GM21737 (cell line): ENCODE results near the gene C14orf39.

Experiments used
- ATAC-seq: cut with Tn5 transposase; IDR thresholded peaks from one replicate; pipeline ENCODE4 v1.9.1; 2021; ENCODE audit warnings: mild to moderate bottlenecking, moderate library complexity; ENCODE audit not compliant: unreplicated experiment

C14orf39 gene, protein sequence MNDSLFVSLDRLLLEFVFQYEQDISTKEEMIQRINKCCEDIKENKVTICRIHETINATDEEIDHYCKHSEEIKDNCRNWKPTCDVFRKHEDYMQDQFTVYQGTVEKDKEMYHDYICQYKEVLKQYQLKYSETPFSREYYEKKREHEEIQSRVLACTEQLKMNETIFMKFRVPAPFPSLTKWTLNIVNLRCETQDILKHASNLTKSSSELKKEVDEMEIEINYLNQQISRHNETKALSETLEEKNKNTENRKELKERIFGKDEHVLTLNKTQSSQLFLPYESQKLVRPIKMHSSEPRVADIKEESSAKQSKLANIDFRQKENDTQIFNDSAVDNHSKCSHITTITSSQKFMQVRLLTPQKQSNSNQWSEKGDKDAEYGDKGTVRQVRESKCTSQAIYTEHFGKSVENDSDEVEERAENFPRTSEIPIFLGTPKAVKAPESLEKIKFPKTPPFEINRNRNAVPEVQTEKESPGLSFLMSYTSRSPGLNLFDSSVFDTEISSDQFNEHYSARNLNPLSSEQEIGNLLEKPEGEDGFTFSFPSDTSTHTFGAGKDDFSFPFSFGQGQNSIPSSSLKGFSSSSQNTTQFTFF

DNA sequence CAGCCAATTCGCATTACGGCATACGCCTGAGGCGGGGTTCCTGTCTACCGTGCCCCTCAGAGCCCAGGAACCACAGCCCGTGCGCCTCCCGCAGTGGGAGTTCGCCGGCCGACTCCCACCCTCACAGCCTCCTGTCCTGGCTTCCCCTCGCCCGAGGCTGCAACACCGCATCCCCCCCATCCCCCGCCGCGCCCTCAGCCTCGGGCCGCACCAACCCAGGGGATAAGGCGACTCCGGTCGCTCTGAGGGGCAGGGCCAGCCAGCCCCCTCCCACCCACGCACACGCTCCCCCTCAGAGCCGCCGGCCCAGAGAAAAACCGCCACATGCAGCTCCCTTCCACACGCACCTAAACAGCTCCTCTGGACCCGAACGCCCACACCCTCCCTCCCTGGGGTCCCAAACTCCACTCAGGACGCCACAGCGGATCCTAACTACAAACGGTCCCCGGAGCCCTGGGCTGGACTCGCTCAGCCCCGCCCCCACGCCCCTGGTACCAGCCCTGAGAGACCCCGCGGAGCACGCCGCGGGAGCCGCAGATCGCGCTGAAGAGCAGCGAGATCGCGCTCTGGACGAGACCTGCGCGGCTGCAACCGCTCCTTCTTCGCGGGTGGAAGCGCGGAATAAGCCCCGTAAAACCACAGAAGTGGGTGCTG lies at the start of gene C14orf39:
C14orf39 (minus strand) TSS at position 466 of the 654 bp plus-strand sequence. CDS start 985 bp downstream, outside the sequence.
- no peak for ATAC-seq

DNA sequence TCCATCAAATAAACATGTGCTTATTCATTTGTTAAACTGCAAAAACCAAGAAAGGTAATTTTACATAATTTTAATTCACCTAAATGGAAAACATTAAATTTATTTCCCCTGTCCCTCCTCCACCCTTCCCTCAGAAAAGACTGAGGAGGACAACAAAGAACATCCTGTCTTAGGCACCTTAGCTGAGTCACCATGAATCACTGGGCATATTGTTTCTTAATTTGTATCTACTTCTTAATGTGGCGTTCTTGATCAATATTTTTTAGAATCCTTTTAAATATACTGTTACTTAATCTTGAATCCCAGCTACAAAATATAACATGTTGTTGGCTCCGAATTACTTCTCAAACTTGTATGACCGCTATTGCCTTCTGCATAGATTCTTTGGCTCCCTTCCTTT lies 46.6 kb upstream of the C14orf39 start:
- no peak for ATAC-seq

DNA sequence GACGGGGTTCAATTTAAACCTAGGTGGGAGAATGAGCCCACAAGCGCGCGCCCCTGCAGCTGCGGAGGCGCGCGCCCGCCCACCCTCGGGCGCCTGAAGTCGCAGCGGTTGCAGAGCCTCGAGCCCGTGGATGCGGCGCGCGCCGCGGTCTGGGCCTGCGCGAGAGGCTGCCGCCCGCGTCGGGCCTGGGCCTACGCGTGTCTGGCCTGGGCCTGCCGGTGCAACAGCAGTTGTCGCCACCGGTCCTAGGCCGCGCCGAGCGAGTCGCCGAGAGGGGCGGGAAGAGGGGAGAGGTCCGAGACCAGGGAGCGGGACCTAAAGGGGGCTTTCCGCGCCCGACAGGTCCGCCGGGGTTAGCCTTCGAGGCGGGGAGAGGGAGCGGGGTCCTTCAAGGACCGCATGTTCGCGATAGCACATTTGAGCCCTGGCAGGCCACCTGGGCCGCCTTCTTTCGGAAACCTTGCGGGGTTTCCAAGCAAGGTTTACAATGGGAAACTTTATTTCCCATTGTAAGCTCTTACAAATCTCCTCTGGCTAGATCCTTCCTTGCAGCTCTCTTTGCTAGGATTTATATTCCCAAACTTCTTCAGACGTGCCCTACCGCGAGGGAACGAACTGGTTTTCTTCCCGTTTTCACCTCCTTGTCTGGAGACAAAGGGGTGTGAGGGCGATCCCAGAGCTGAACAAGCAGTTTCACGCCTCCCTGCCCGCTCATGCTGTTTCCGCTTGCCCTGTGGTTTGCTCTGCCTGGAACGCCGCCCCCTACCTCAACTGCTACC lies 29.8 kb upstream of the C14orf39 start:
- ATAC-seq = no peak

DNA sequence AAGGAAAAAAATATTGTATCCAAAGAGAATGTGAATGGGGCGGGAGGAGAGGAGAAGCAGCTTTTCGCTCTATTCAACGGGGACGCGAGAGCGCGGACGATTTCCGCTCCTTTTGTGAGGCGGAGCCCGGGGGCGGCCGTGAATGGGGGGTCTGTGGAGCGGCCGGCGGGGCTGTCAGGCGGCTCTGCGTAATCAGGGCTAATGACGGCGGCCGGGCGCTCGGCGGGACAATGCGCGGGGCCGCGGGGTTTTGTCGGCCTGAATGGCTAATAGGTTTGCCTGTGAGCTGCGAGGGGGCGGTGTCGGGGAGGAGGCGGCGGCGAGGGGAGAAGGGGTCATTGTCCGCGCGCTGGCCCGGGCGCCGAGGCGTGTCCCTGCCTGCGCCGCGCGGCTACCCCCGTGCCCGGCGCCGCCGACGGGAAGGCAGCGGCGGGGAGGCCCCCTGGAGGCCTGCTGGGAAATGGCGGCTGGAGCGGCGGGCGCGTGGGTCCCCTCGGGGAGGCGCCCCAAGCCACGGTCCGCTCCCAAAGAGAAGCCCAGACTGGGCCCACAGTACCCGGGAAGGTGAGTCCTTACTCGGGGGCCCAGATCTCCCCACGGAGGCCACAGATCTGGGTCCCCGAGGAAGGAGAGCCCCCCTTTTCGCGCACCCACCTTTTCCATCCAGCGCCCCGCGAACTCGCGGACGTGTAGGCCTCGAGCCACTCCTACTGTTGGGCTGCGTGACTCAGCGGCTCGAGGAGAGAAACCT lies 29.1 kb upstream of the C14orf39 start:
- no peak for ATAC-seq

DNA sequence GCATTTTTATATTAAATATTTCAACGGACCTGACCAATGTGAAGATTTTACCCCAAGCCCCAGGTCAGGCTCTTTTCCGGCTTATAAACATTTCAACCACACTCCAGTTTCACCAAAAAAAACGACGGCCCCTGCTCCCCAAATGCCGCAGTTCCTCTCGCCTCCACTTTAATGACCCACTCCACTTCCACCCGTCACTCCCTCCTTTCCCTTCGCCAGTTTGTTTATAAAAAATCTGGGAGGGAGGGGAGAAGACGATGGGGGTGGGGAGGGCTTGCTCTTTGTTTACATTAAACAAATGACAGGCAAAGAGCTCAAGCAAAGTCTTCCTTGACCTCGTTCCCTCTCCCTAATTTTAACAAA lies 28.5 kb upstream of the C14orf39 start:
- no peak for ATAC-seq

DNA sequence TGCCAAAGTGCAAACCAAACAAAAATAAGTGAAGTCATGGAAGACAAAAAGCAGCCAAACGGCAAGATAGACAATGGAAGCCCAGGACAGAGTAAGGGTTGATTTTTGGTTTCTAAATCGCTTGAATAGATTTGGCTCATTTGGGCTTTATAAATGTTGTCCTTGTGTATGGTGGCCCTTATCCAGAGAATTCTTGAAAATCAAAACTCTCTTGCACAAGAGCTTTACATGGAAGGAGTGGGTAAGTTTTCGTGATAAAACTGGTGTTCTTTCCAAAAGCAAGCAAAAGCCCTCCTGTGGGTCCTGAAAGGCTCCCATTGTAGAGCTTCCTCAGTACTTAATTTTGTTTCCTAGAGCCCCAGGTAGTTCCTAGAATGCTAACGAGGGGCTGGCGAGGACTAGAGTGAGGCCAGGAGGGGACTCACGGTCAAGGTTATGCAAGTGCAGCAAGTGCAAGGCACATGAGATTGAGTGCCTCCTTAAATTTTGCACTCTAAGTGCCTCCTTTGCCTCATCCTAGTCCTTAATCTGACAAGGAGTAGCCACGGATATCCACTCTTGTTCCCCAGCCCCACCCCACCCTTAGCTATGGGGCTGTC lies 27.2 kb upstream of the C14orf39 start:
- ATAC-seq = no peak

DNA sequence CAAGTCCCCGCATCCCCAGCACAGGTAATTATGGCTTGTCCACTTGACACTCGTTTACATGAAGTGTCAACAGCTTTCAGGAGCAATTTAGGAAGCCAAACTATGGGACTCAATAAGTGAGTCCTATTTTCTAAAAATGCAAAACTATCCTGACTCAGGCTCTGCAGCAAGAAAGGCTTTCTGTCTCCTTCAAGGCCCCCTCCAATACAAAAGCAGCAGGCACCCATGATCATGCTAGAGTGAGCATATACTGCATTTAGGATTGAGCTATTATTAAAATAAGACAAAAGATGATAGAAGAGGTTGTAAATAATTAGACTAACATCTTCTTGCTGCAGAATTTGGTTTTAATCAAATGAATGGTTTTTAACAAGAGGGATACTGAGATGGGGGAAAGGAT lies 26.3 kb upstream of the C14orf39 start:
- ATAC-seq = no peak

DNA sequence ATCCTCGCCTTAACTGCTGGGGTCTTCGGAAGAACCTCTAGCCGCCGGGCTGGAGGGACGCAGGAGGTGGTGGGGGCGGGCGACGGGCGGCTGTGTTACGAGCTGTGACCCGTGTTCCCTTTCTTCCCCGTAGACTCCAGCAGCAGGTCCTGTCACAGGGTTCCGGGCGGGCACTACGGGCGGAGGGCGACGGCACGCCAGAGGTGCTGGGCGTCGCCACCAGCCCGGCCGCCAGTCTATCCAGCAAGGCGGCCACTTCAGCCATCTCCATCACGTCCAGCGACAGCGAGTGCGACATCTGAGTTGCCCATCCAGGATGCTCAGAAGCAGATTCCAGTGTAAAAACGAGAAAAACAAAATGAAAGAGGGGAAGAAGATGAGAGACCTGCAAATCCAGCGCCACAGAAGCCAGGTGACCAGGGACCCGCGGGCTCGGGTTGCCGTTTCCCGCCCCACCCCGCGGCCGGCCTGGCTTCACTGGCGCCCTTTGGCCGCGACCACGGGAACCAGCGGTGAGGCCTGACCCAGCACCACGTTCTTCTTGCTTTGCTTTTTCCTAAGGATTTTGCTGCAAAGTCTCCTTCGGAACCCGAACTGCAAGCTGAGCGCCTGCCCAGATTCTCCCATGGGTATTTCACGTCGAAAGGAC lies 25.2 kb upstream of the C14orf39 start:
- no peak for ATAC-seq

DNA sequence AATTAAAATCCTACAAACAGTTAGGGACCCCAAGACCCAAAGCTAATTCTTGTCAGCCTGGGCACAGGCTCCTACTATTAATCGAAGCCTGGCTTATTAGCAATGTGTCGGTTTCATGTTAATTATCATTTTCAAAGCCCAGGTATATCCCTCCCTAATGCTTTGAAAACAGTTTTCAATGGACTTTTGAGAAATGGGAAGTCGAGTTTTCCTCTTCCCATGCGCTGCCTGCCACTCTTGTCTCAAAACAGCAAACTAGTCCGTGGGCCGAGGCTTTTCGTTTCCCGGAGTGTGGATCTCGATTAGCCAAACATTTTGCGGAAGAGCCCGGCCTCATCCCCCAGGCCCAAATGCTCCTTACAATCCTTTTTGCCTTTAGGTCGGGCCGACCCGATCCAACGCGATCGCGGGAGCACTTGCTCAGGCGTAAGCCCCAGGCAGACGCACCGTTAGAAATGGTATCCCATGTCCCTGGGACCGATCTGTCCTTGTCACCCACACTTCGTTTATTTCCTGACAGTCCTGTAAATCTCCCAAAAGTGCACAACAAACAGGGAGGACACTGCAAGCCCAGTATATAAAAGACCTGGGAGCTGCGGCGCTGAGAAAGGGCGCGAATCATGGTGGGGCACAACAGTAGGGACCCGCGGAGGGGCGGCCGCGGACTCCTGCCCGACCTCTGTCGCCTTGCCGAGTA lies 24.5 kb upstream of the C14orf39 start:
- ATAC-seq = no peak

DNA sequence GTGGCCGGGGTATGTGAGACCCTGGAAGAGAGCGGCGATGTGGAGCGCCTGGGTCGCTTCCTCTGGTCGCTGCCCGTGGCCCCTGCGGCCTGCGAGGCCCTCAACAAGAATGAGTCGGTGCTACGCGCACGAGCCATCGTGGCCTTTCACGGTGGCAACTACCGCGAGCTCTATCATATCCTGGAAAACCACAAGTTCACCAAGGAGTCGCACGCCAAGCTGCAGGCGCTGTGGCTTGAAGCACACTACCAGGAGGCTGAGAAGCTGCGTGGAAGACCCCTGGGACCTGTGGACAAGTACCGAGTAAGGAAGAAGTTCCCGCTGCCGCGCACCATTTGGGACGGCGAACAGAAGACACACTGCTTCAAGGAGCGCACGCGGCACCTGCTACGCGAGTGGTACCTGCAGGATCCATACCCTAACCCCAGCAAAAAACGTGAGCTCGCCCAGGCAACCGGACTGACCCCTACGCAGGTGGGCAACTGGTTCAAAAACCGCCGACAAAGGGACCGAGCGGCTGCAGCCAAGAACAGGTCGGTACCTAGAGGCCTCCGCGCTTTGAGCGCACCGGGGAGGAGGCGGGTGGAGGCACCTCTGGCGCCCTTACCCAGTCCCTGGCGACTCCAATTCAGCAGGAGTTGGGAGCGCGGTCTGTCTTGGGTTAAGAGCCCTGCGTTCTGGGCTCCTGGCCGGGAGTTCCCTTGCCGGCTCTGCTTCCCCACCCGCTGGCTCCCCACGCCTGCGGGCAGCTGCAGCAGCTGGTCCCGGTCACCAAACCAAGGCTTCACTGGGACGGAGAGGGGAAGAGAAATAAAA lies 23.8 kb upstream of the C14orf39 start:
- ATAC-seq = no peak

DNA sequence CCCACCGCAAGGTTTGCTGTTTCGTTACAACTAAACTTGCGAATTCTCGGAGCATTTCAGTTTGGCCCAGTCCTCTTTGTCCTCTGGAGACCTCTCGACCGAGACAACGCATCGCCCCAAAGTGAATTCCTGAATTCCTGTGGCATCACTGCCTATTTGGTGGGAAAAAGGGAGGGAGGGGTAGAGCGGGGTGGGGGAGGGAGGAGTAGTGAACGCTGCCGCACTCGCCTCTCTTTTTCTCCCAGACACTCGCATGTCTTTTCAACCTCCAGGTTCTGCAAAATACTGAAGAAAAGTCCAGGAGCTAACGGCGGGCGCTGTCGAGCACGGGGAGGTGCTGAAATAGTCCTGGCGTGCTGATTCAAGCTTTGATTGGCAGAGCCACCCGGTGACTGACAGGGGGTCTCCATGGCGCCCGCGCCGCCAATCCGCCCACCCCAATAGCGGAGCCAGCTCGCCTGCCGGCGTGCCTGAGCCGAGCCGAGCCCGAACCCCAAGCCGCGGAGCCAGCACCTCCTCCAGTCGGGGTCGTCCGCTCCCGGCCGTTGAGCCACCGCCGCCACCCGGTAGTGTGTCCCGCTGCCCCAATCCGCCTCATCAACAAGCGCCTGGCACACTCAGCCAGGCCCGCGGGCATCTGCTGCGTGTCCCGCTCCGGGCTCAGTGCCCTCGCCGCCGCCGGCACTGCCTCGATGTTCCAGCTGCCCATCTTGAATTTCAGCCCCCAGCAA lies 23.0 kb upstream of the C14orf39 start, which contains the start of gene SIX6:
SIX6 (plus strand) TSS at position 440 of the 731 bp plus-strand sequence; CDS start at position 693, 253 bp downstream.
- ATAC-seq = no peak

DNA sequence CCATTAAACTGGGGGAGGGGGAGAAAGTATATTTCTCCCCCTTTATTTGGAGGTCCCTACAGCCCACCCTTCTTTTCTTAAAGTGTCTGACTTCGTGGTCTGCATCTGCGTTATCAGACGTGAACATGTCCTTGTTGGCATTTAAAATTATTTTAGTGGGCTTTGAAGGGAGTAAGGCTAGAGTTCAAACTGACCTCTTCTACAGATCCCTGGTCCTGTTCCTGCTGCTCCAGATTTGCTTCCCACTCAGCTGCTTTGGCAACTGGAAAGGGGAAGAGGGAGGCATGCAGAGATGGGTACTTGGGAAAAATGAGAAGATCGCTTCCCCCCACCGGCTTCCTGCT lies 22.5 kb upstream of the C14orf39 start:
- ATAC-seq = no peak

DNA sequence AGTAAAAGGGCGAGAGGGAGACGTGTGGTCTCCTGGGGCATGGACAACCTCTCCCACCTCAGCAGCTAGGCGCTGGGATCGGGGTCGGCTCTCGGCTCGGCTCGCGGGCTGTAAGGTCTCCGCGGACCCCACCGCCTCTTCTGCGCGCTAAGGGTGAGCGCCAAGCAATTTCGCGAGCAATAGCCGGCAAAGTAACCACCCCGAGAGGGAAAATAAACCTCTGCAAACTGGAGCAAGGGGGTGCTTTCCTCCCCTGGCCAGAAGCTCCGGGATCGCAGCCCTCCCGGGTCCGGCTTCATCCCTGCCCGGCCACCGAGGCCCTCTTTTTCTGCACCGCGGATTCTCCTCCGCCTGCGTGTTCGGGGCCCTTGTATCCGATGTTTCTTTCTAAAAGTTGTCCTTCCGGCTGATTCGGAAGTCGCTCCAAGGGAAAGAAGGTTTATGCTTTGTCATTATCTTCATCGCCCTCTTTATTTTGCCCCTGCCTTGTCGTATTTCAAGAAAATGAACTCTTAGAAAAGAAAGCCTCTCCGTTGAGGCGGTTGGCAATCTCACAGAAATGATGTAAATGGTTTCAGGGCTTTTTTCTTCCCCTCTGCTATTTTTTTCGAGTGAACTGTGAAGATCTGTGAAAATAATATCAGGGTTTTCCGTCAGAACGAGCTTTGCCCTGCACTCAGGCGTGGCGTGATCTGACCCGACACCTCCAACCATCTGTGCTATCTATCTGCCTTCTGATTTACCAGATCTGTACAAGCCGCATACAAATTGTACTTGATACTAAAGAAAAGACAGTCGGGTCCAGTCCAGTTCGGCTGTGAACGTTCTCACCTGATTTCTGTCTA lies 21.3 kb upstream of the C14orf39 start:
- no peak for ATAC-seq

DNA sequence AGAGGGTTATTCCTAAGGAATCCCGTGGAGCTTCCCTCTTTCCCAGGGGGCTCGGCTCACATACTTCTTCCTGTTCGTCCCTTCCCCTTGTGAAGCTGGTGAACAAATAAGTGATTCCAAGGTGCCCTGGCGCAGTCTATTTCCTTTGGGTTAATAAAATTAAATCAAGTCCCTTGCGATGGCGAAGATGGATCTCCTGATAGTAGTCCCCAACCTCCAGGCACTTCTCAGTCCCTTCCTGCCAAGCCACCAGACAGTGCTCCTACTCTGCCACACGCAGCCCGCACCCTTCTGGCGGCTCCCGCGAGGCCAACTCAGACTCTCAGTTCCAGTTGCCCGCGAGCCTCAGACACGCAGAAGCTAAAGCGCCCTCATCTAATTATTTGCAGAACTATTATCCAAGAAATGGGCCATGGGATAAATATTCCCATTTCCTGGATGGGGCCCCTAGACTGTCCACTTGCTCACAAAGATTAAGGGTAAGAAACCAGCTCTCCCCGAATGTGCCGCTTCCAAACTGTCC lies 20.7 kb upstream of the C14orf39 start:
- ATAC-seq = no peak

DNA sequence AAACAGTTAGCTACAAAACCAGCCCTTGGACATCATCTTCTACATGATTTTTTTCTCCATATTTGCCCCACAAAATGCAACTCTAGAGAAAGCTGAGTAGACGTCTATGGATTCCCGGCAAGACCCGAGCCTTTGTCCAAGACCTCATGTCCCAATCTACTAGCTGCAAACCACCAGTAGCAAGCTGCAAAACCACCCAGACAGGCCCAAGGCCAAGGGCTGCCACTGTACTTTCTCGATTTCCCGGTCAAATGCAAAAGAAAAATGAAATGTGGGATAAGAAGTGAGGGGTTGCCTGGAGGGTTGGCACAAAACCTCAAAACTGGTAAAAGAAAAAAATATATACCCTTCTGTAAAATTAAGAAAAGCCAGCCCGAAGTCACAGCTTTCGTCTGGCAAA lies 20.1 kb upstream of the C14orf39 start:
- ATAC-seq = no peak

DNA sequence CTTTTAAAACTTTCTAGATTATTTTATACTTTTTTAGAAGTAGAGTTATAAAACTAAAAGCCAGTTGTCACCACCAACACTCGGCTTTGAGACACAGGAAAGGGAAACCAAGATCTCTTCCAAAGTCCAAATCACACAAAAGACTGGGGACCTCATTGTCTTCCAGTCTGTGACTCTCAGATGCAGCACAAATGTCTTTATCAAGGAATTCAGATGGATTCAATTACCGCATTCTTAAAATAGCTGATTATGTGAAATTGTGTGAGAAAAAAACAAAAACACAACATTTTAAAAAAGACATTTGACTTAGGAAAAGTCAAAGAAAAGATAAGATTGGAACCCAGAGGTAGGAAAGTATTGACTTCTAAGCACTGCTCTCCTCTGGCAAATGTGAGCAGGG lies 19.6 kb upstream of the C14orf39 start:
- ATAC-seq = no peak
